ENCODE results near the gene CCDC150.
"Not testable (repeated sequence)": the region's sequence is repeated elsewhere in the genome, so short reads cannot be mapped to it uniquely, and the experiment has no call there.

Gene CCDC150

GRCh38 chr2:196685792-196686191 is 46.3 kb downstream of the CCDC150 start:
- TF ChIP-seq MAX (IDR thresholded peaks at IDR 0.05; ENCODE audit: low read depth, low read length) (no peak), CTCF (IDR thresholded peaks at IDR 0.05; ENCODE audit: low read depth, low read length) (no peak), MYC (IDR thresholded peaks at IDR 0.05; ENCODE audit: low read depth, low read length) (no peak), POLR2A (IDR thresholded peaks at IDR 0.05; ENCODE audit: extremely low read depth, insufficient read length) (no peak)
- DNase-seq (ENCODE audit: low read depth): no peak
- H3K4me3 ChIP-seq (ENCODE audit: low read depth, low read length): no peak overlapping the region

GRCh38 chr2:196686737-196687136 is 47.2 kb downstream of the CCDC150 start:
- DNase-seq (ENCODE audit: low read depth); H3K4me3 ChIP-seq (ENCODE audit: low read depth, low read length): not testable (repeated sequence)

GRCh38 chr2:196696423-196697079 is 57.0 kb downstream of the CCDC150 start:
- TF ChIP-seq CTCF (IDR thresholded peaks at IDR 0.05; ENCODE audit: low read depth, low read length) (no peak), POLR2A (IDR thresholded peaks at IDR 0.05; ENCODE audit: extremely low read depth, insufficient read length) (no peak), MAX (IDR thresholded peaks at IDR 0.05; ENCODE audit: low read depth, low read length) (no peak), MYC (IDR thresholded peaks at IDR 0.05; ENCODE audit: low read depth, low read length) (no peak)
- no peak overlapping the region for H3K4me3 ChIP-seq (ENCODE audit: low read depth, low read length)
- peak; percentile 73 for DNase-seq (ENCODE audit: low read depth)

GRCh38 chr2:196697825-196698224 is 58.3 kb downstream of the CCDC150 start:
- no peak for DNase-seq (ENCODE audit: low read depth)
- no peak for TF ChIP-seq MYC (IDR thresholded peaks at IDR 0.05; ENCODE audit: low read depth, low read length)
- TF ChIP-seq POLR2A (IDR thresholded peaks at IDR 0.05; ENCODE audit: extremely low read depth, insufficient read length): no peak
- TF ChIP-seq MAX (IDR thresholded peaks at IDR 0.05; ENCODE audit: low read depth, low read length): no peak
- no peak for TF ChIP-seq CTCF (IDR thresholded peaks at IDR 0.05; ENCODE audit: low read depth, low read length)
- H3K4me3 ChIP-seq (ENCODE audit: low read depth, low read length): no peak overlapping the region

GRCh38 chr2:196702641-196703040 is 63.1 kb downstream of the CCDC150 start:
- H3K4me3 ChIP-seq (ENCODE audit: low read depth, low read length): no peak overlapping the region
- no peak for TF ChIP-seq POLR2A (IDR thresholded peaks at IDR 0.05; ENCODE audit: extremely low read depth, insufficient read length)
- TF ChIP-seq MAX (IDR thresholded peaks at IDR 0.05; ENCODE audit: low read depth, low read length): no peak
- TF ChIP-seq CTCF (IDR thresholded peaks at IDR 0.05; ENCODE audit: low read depth, low read length): no peak
- TF ChIP-seq MYC (IDR thresholded peaks at IDR 0.05; ENCODE audit: low read depth, low read length): no peak
- no peak for DNase-seq (ENCODE audit: low read depth)

GRCh38 chr2:196703695-196704094 is 64.2 kb downstream of the CCDC150 start:
- no peak for TF ChIP-seq MAX (IDR thresholded peaks at IDR 0.05; ENCODE audit: low read depth, low read length)
- no peak for TF ChIP-seq CTCF (IDR thresholded peaks at IDR 0.05; ENCODE audit: low read depth, low read length)
- no peak for TF ChIP-seq MYC (IDR thresholded peaks at IDR 0.05; ENCODE audit: low read depth, low read length)
- no peak for TF ChIP-seq POLR2A (IDR thresholded peaks at IDR 0.05; ENCODE audit: extremely low read depth, insufficient read length)
- no peak for DNase-seq (ENCODE audit: low read depth)
- no peak overlapping the region for H3K4me3 ChIP-seq (ENCODE audit: low read depth, low read length)

- not testable (repeated sequence) for DNase-seq (ENCODE audit: low read depth); H3K4me3 ChIP-seq (ENCODE audit: low read depth, low read length)
Measured at GRCh38 chr2:196710056-196710455, 70.5 kb downstream of the CCDC150 start.
